Body of pancreas (tissue), 4 donors: ENCODE data around the gene SBK3. TPM values are rescaled to one million over a fixed set of nuclear protein-coding genes. Genes with fewer than 3 reads are reported as not detected.
"Not testable (repeated sequence)": the region's sequence is repeated elsewhere in the genome, so short reads cannot be mapped to it uniquely, and the experiment has no call there.

Source experiments
- ATAC-seq: fragments of 150-250 bp; one replicate; pipeline ENCODE4 v1.9.1; 2016
- DNase-seq, 4 donors: peaks; one replicate each; pipeline ENCODE4 v3.0.0-alpha.2; 2019
- H3K27ac ChIP-seq, 4 donors: fragments of 200-600 bp; sonication (generic); 1 replicate in 3 of 4; 2 replicates in 1 of 4; pipeline versions ENCODE4 v1.5.1 to v1.6.1; 2016 to 2019; ENCODE audit warnings: mild to moderate bottlenecking in 1 of 4, mixed read lengths in 1 of 4, moderate library complexity in 1 of 4
- H3K27me3 ChIP-seq, 2 donors: fragments of 200-600 bp; sonication (generic); one replicate each; pipeline ENCODE4 v1.6.0; 2016; ENCODE audit warnings: mild to moderate bottlenecking in 1 of 2
- H3K36me3 ChIP-seq, 2 donors: fragments of 200-600 bp; sonication (generic); replicated peaks in 1 of 2; 2 replicates each; pipeline ENCODE4 v1.5.1; 2016; ENCODE audit warnings: low read depth in 2 of 2; ENCODE audit not compliant: insufficient read depth in 1 of 2
- H3K4me1 ChIP-seq: fragments of 200-600 bp; sonication (generic); one replicate; pipeline ENCODE4 v1.6.0; 2016
- H3K4me3 ChIP-seq, 2 donors: fragments of 200-600 bp; sonication (generic); 1 replicate in 1 of 2; 2 replicates in 1 of 2; pipeline ENCODE4 v1.5.1; 2016 to 2019
- H3K9me3 ChIP-seq, 3 donors: fragments of 200-600 bp; sonication (generic); 1 replicate in 2 of 3; 2 replicates in 1 of 3; pipeline ENCODE4 v1.5.1; 2016
- CTCF ChIP-seq, 7 experiments: fragments of 450-650 bp in 4 of 7; fragments of 200-600 bp in 3 of 7; sonication (generic) in 3 of 7; IDR thresholded peaks; one replicate each; pipeline ENCODE4 v1.5.1; 2016 to 2019; ENCODE audit warnings: antibody characterized with exemption in 7 of 7
- POLR2A ChIP-seq, 3 donors: fragments of 450-650 bp; IDR thresholded peaks; one replicate each; pipeline ENCODE4 v1.6.1; 2016; ENCODE audit warnings: antibody characterized with exemption in 3 of 3, mild to moderate bottlenecking in 2 of 3
- WGBS, 2 donors: methylation state at CpG; one replicate each; pipeline ENCODE4 v1.1.5; 2017; 5-methylcytosine and 5-hydroxymethylcytosine counted together
- intact Hi-C: fragments of 100-400 bp; cut with DNase I; formaldehyde crosslinking; loops from one replicate; pipeline ENCODE4 v1.15.1; 2023
- total RNA-seq, 2 donors: library from RNA; depleted of rRNA; stranded (reverse); fragments of >200 nt; gene quantifications; one replicate each; pipeline ENCODE4 v1.1.0, GENCODE V29; 2016

SBK3 gene
- total RNA-seq, 2 donors from 2014 or later: not detected

- no peak overlapping the region for H3K4me3 ChIP-seq
- H3K27me3 ChIP-seq: no peaks in the 10 kb centered on the region
- no peaks in the 10 kb centered on the region for H3K9me3 ChIP-seq
- no peak for DNase-seq
- WGBS, 2 donors: 82 to 89% methylated on average over 9 of the region's 9 CpGs
- peaks cover 10% of the 10 kb centered on the region for H3K4me1 ChIP-seq
- H3K27ac ChIP-seq: no peak overlapping the region
- TF ChIP-seq POLR2A (IDR thresholded peaks at IDR 0.05): no peak
- no peak for TF ChIP-seq CTCF (IDR thresholded peaks at IDR 0.05)
- no peak for ATAC-seq
- no peaks in the 10 kb centered on the region for H3K36me3 ChIP-seq
- intact Hi-C loops: loop anchor here (5.0 kb wide), 1 partner anchor 360 kb away; no protein-coding TSS in a partner anchor
These were observed 43.0 kb downstream of the SBK3 start for GRCh38 chr19:55502197-55502952.

- DNase-seq (no peak), ATAC-seq (no peak)
- intact Hi-C loops: loop anchor here (5.0 kb wide), 1 partner anchor 358 kb away; no protein-coding TSS in a partner anchor
- 86% methylated on average over 11 to 21 of the region's 26 CpGs for WGBS, 2 donors
- Histone ChIP-seq H3K4me1 (peaks cover 10% of the 10 kb centered on the region), H3K4me3 (no peak overlapping the region), H3K27me3 (no peaks in the 10 kb centered on the region), H3K27ac (no peak overlapping the region), H3K36me3 (no peaks in the 10 kb centered on the region), H3K9me3 (no peaks in the 10 kb centered on the region)
- TF ChIP-seq CTCF (IDR thresholded peaks at IDR 0.05): no peak
- no peak for TF ChIP-seq POLR2A (IDR thresholded peaks at IDR 0.05)
These were observed 44.9 kb downstream of the SBK3 start for GRCh38 chr19:55500368-55500952.

DNA sequence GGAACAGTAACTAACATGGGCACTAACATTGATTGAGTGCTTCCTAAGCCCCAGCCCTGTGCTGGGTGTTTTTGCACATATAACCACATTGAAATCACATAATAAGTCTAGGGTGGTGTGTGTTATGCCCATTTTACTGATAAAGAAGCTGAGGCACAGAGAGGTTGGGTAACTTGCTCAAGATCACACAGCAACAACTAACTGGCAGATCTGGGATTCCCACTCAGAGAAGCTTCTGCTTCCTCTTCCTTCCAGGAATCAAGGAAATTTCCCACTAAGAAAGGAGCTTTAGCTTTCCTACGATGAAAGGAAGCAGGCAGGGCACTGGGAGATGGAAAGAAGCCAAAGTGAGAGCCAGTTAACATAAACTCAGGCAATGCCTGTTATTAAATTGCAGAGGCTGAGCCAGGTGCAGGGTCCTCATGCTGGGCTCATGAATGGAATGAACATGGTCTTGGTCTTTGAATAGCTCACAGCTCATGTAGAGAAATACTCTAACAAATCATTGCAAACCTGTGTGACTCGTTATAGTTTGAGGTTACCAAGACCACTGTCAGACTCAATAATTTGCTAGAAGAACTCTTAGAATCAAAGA lies 47.0 kb downstream of the SBK3 start:
- intact Hi-C loops: no loop called here
- no peaks in the 10 kb centered on the region for H3K9me3 ChIP-seq
- 26 to 32% methylated on average over 2 of the region's 2 CpGs for WGBS, 2 donors
- TF ChIP-seq CTCF (IDR thresholded peaks at IDR 0.05) (no peak), POLR2A (IDR thresholded peaks at IDR 0.05) (no peak)
- H3K36me3 ChIP-seq: no peaks in the 10 kb centered on the region
- no peaks in the 10 kb centered on the region for H3K27me3 ChIP-seq
- no peak overlapping the region for H3K4me3 ChIP-seq
- no peak overlapping the region for H3K27ac ChIP-seq
- DNase-seq (no peak), ATAC-seq (no peak)
- peaks cover 2% of the 10 kb centered on the region for H3K4me1 ChIP-seq

DNA sequence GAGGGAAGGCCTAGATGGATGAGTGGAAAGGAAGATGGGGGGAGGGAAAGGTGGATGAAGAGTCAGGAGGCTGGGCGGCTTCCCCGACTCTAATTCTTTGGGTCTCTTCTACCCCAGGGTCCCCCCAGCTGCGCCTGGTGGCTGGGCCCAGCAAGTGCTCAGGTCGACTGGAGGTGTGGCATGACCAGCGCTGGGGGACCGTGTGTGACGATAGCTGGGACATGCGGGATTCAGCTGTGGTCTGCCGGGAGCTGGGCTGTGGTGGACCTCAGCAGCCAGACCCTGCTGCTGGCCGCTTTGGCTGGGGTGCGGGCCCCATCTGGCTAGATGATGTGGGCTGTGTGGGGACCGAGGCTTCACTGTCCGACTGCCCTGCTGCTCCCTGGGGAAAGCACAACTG lies 47.6 kb downstream of the SBK3 start:
- H3K27ac ChIP-seq: no peak overlapping the region
- TF ChIP-seq CTCF (IDR thresholded peaks at IDR 0.05) (no peak), POLR2A (IDR thresholded peaks at IDR 0.05) (no peak)
- WGBS, 2 donors: 73 to 77% methylated on average over 9 to 13 of the region's 13 CpGs
- H3K4me3 ChIP-seq: no peak overlapping the region
- H3K4me1 ChIP-seq: no peaks in the 10 kb centered on the region
- no peaks in the 10 kb centered on the region for H3K27me3 ChIP-seq
- no peaks in the 10 kb centered on the region for H3K9me3 ChIP-seq
- H3K36me3 ChIP-seq: no peaks in the 10 kb centered on the region
- intact Hi-C loops: no loop called here
- DNase-seq (no peak), ATAC-seq (no peak)

DNA sequence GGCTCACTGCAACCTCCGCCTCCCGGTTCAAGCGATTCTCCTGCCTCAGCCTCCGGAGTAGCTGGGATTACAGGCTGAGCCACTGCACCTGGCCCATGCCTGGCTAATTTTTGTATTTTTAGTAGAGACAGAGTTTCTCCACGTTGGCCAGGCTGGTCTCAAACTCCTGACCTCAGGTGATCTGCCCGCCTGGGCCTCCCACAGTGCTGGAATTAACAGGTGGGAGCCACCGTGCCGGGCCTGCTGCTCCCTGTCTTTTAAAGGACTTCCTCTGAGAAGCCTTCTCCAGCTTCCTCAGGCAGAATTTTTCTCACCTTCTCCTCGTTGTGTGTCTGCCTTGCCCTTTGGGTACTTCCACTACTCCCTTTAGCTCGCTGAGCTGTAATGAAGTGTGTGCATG lies 48.5 kb downstream of the SBK3 start:
- H3K4me3 ChIP-seq, H3K9me3 ChIP-seq, H3K27me3 ChIP-seq, ATAC-seq, DNase-seq, H3K4me1 ChIP-seq, H3K36me3 ChIP-seq, H3K27ac ChIP-seq, intact Hi-C loops: not testable (repeated sequence)
- WGBS, 2 donors: 78 to 83% methylated on average over 9 to 10 of the region's 10 CpGs
